Caco-2 (cell line): ENCODE data around the gene COMMD2. TPM values are rescaled to one million over a fixed set of nuclear protein-coding genes. Genes with fewer than 3 reads are reported as not detected.

Experiments
- BruUV-seq: library from RNA; stranded (reverse); fragments of 400-500 nt; replicated peaks from 2 replicates; lab custom pipeline; 2021; lab: Mats Ljungman, UMichigan
- CTCF ChIA-PET: fragments of 300-600 bp; sonication (Branson Sonifier 250); formaldehyde crosslinking; loops from one replicate; lab custom pipeline; 2022; ENCODE audit warnings: antibody characterized with exemption; lab: Charles Lee
- POLR2A ChIA-PET: fragments of 300-600 bp; sonication (Branson Sonifier 250); formaldehyde crosslinking; loops from one replicate; lab custom pipeline; 2022; ENCODE audit warnings: antibody characterized with exemption; lab: Charles Lee
- DNase-seq, 2 experiments: peaks; one replicate each; pipeline versions ENCODE4 v3.0.0 to v3.0.0-alpha.2; 2020 to 2022
- H3K27me3 ChIP-seq: replicated peaks from 2 replicates; pipeline ENCODE4 v1.6.0; 2011; ENCODE audit warnings: low read length; ENCODE audit not compliant: control insufficient read depth, insufficient read depth
- H3K36me3 ChIP-seq: 2 replicates; pipeline ENCODE4 v1.5.1; 2011; ENCODE audit warnings: low read length; ENCODE audit not compliant: control insufficient read depth, insufficient read depth
- H3K4me1 ChIP-seq: fragments of 250-450 bp; sonication (Bioruptor Pico); 2 replicates; pipeline ENCODE4 v1.5.1; 2020; ENCODE audit warnings: mild to moderate bottlenecking
- H3K4me3 ChIP-seq: 2 replicates; pipeline ENCODE4 v1.5.1; 2011; ENCODE audit warnings: low read depth, mild to moderate bottlenecking, control low read depth, low read length
- H3K9me3 ChIP-seq: fragments of 250-450 bp; sonication (Bioruptor Pico); 2 replicates; pipeline ENCODE4 v1.5.1; 2020; ENCODE audit warnings: mild to moderate bottlenecking, moderate library complexity
- H3K27ac Mint-ChIP-seq: one replicate; pipeline ENCODE4 v1.8.0; 2022; ENCODE audit warnings: mixed read lengths; ENCODE audit not compliant: unreplicated experiment
- H3K27me3 Mint-ChIP-seq: one replicate; pipeline ENCODE4 v1.8.0; 2022; ENCODE audit warnings: mixed read lengths; ENCODE audit not compliant: insufficient read depth, unreplicated experiment
- H3K36me3 Mint-ChIP-seq: one replicate; pipeline ENCODE4 v1.8.0; 2022; ENCODE audit warnings: mild to moderate bottlenecking, mixed read lengths; ENCODE audit not compliant: insufficient read depth, unreplicated experiment
- H3K4me1 Mint-ChIP-seq: one replicate; pipeline ENCODE4 v1.8.0; 2022; ENCODE audit warnings: low read depth, mixed read lengths; ENCODE audit not compliant: unreplicated experiment
- H3K4me3 Mint-ChIP-seq: one replicate; pipeline ENCODE4 v1.8.0; 2022; ENCODE audit warnings: mild to moderate bottlenecking, moderate library complexity, mixed read lengths; ENCODE audit not compliant: unreplicated experiment
- H3K9me3 Mint-ChIP-seq: one replicate; pipeline ENCODE4 v1.8.0; 2022; ENCODE audit warnings: mixed read lengths; ENCODE audit not compliant: unreplicated experiment
- intact Hi-C: fragments of 100-400 bp; cut with micrococcal nuclease; formaldehyde crosslinking; loops from one replicate; pipeline ENCODE4 v1.10.0; 2022; ENCODE audit not compliant: unreplicated experiment
- total RNA-seq: library from RNA; stranded (reverse); gene quantifications from 2 replicates; pipeline ENCODE4 v1.2.3, GENCODE V29; 2022
- TF ChIP-seq, protein P1 (sequence below), 2 experiments: fragments of 200-600 bp in 1 of 2; IDR thresholded peaks; 1 replicate in 1 of 2; 2 replicates in 1 of 2; pipeline versions ENCODE4 v1.5.1 to v1.8.0; 2011 to 2022; ENCODE audit warnings: antibody characterized with exemption in 1 of 2, control low read depth in 1 of 2, inconsistent platforms in 1 of 2, low read depth in 1 of 2, low read length in 1 of 2, mild to moderate bottlenecking in 1 of 2, moderate library complexity in 1 of 2; ENCODE audit not compliant: insufficient read depth in 1 of 2, severe bottlenecking in 1 of 2, unreplicated experiment in 1 of 2

COMMD2 gene
- total RNA-seq, 1 experiment from 2014 or later: 42.6 TPM

DNA sequence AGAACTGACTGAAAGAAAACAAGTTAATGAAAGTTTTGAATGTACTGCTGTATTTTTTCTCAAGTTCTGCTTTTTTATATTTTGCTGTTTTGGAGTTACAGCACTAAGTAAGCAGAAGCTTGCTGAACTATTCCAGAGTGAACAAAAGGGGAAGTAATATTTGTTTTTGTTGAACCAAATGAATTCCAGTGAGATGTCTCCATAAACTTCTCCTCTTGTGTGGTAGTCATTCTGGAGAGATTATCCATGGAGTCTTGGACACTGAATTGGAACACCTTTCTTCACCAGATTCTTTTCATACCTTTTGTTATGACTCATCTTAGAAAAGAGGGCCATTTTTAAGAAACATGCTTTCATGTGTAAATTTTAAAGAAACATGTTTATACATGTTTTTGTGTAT, 31.3 kb upstream of the COMMD2 start:
- ChIA-PET POLR2A (no interaction called here), CTCF (no interaction called here)
- H3K36me3 ChIP-seq: no peaks in the 10 kb centered on the region
- Mint-ChIP-seq H3K36me3 (no peaks in the 10 kb centered on the region), H3K4me1 (peaks cover 24% of the 10 kb centered on the region), H3K27ac (peak overlapping the region; percentile 91), H3K4me3 (peak overlapping the region; percentile 36), H3K27me3 (no peaks in the 10 kb centered on the region), H3K9me3 (no peaks in the 10 kb centered on the region)
- no peak overlapping the region for H3K4me3 ChIP-seq
- BruUV-seq: no TSS peak
- peaks cover 20% of the 10 kb centered on the region for H3K4me1 ChIP-seq
- intact Hi-C loops: no loop called here
- DNase-seq: no peak
- H3K27me3 ChIP-seq: no peaks in the 10 kb centered on the region
- TF ChIP-seq, protein P1, sequence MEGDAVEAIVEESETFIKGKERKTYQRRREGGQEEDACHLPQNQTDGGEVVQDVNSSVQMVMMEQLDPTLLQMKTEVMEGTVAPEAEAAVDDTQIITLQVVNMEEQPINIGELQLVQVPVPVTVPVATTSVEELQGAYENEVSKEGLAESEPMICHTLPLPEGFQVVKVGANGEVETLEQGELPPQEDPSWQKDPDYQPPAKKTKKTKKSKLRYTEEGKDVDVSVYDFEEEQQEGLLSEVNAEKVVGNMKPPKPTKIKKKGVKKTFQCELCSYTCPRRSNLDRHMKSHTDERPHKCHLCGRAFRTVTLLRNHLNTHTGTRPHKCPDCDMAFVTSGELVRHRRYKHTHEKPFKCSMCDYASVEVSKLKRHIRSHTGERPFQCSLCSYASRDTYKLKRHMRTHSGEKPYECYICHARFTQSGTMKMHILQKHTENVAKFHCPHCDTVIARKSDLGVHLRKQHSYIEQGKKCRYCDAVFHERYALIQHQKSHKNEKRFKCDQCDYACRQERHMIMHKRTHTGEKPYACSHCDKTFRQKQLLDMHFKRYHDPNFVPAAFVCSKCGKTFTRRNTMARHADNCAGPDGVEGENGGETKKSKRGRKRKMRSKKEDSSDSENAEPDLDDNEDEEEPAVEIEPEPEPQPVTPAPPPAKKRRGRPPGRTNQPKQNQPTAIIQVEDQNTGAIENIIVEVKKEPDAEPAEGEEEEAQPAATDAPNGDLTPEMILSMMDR (IDR thresholded peaks at IDR 0.05; ENCODE audit: insufficient read depth in 1 of 2, low read depth in 1 of 2, low read length in 1 of 2, severe bottlenecking in 1 of 2, unreplicated experiment in 1 of 2): no peak
- no peaks in the 10 kb centered on the region for H3K9me3 ChIP-seq

DNA sequence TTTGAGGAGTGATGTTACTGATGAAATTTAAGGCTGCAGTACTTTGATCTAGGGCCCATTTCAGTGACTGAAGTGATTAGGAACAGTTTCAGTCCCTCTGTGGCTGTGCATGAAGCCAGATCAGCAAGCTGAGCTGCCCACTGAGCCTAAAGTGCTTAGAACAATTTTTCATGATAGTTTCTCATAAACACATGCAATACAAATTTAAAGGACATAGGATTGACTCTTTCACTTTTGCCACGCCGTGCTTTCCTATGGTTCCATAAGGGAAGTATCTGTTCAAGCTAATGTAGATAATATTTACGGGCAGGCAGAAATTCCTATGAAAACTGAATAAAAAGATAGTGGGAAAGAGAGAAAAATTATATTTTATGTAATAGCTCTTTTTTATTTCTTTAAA, 29.5 kb upstream of the COMMD2 start:
- Histone ChIP-seq H3K36me3 (no peaks in the 10 kb centered on the region), H3K4me3 (no peak overlapping the region), H3K4me1 (peaks cover 32% of the 10 kb centered on the region), H3K9me3 (no peaks in the 10 kb centered on the region), H3K27me3 (no peaks in the 10 kb centered on the region)
- TF ChIP-seq, protein P1 (IDR thresholded peaks at IDR 0.05; ENCODE audit: insufficient read depth in 1 of 2, low read depth in 1 of 2, low read length in 1 of 2, severe bottlenecking in 1 of 2, unreplicated experiment in 1 of 2): no peak
- CTCF ChIA-PET: interaction anchor here (1.1 kb wide), 1 partner anchor 10 kb away, joined by 3 read pairs; no protein-coding TSS in a partner anchor
- Mint-ChIP-seq H3K4me3 (no peak overlapping the region), H3K4me1 (peaks cover 40% of the 10 kb centered on the region), H3K36me3 (no peaks in the 10 kb centered on the region), H3K9me3 (peaks cover 9% of the 10 kb centered on the region), H3K27me3 (no peaks in the 10 kb centered on the region), H3K27ac (no peak overlapping the region)
- DNase-seq: no peak
- BruUV-seq: no TSS peak
- POLR2A ChIA-PET: no interaction called here
- intact Hi-C loops: no loop called here

DNA sequence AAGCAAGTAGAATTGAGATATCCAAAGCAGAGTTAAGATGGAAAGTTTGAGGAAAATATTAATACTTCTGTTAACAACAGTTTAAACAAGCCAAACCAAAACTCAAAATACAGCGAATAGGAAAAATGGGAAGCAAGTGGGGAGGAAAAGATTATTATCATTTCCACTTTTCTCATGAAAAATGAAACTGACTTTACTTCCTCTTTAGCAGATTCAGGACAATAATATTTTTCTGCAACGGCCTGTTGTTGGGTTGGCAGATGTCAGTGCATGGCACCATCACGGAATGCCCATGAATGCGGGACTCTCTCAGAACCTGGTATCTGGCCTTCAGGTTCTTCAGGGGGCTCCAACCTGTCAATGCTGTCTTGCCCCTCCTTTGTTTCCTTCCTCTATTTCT, 28.9 kb upstream of the COMMD2 start:
- Mint-ChIP-seq H3K4me3 (no peak overlapping the region), H3K9me3 (peaks cover 9% of the 10 kb centered on the region), H3K27ac (no peak overlapping the region), H3K27me3 (no peaks in the 10 kb centered on the region), H3K36me3 (no peaks in the 10 kb centered on the region), H3K4me1 (peaks cover 42% of the 10 kb centered on the region)
- Histone ChIP-seq H3K4me3 (no peak overlapping the region), H3K4me1 (peaks cover 35% of the 10 kb centered on the region), H3K9me3 (no peaks in the 10 kb centered on the region), H3K27me3 (no peaks in the 10 kb centered on the region), H3K36me3 (no peaks in the 10 kb centered on the region)
- TF ChIP-seq, protein P1 (IDR thresholded peaks at IDR 0.05; ENCODE audit: insufficient read depth in 1 of 2, low read depth in 1 of 2, low read length in 1 of 2, severe bottlenecking in 1 of 2, unreplicated experiment in 1 of 2): no peak
- ChIA-PET POLR2A (no interaction called here), CTCF (no interaction called here)
- no peak for DNase-seq
- intact Hi-C loops: no loop called here
- BruUV-seq: no TSS peak
